GM21515 (cell line): ENCODE measurements around the gene NET1.

Experiments
- ATAC-seq: cut with Tn5 transposase; IDR thresholded peaks from one replicate; pipeline ENCODE4 v1.9.1; 2021; ENCODE audit not compliant: unreplicated experiment

NET1 gene

GRCh38 chr10:5479481-5480161, 67.3 kb downstream of the NET1 start:
- no peak for ATAC-seq

- no peak for ATAC-seq
These were observed 68.0 kb downstream of the NET1 start for GRCh38 chr10:5480162-5480941.

GRCh38 chr10:5481121-5481520, 68.8 kb downstream of the NET1 start:
- ATAC-seq, result no peak

- ATAC-seq, result no peak
These were observed 69.7 kb downstream of the NET1 start for GRCh38 chr10:5482016-5482415.

GRCh38 chr10:5484205-5484604, 71.8 kb downstream of the NET1 start:
- ATAC-seq, result no peak

GRCh38 chr10:5485290-5485689, 72.9 kb downstream of the NET1 start:
- no peak for ATAC-seq

GRCh38 chr10:5485948-5486852, 73.8 kb downstream of the NET1 start:
- ATAC-seq, result no peak

- ATAC-seq, result no peak
These were observed 74.5 kb downstream of the NET1 start for GRCh38 chr10:5486853-5487235.

GRCh38 chr10:5488272-5489161, 76.2 kb downstream of the NET1 start:
- no peak for ATAC-seq

- ATAC-seq, result no peak
These were observed 77.7 kb downstream of the NET1 start for GRCh38 chr10:5490032-5490431.

- ATAC-seq, result no peak
These were observed 78.5 kb downstream of the NET1 start for GRCh38 chr10:5490698-5491464.

- no peak for ATAC-seq
These were observed 79.1 kb downstream of the NET1 start for GRCh38 chr10:5491477-5491876.

- ATAC-seq, result no peak
These were observed 80.0 kb downstream of the NET1 start for GRCh38 chr10:5492322-5492855.

- no peak for ATAC-seq
These were observed 80.7 kb downstream of the NET1 start for GRCh38 chr10:5492929-5493576.

- ATAC-seq, result no peak
These were observed 81.3 kb downstream of the NET1 start for GRCh38 chr10:5493691-5494090.

- ATAC-seq, result no peak
These were observed 82.3 kb downstream of the NET1 start for GRCh38 chr10:5494611-5495010.

- ATAC-seq, result no peak
These were observed 84.2 kb downstream of the NET1 start for GRCh38 chr10:5496261-5497250.

- ATAC-seq, result no peak
These were observed 84.9 kb downstream of the NET1 start for GRCh38 chr10:5497289-5497688.
